Fibroblast of peridontal ligament (primary cell): ENCODE measurements around the gene HLA-DRA.
"Not testable (repeated sequence)": the region's sequence is repeated elsewhere in the genome, so short reads cannot be mapped to it uniquely, and the experiment has no call there.

ENCODE experiments used
- DNase-seq: peaks from one replicate; pipeline ENCODE4 v3.0.0-alpha.2; 2010; ENCODE audit errors: extremely low read depth

The HLA-DRA gene

DNA sequence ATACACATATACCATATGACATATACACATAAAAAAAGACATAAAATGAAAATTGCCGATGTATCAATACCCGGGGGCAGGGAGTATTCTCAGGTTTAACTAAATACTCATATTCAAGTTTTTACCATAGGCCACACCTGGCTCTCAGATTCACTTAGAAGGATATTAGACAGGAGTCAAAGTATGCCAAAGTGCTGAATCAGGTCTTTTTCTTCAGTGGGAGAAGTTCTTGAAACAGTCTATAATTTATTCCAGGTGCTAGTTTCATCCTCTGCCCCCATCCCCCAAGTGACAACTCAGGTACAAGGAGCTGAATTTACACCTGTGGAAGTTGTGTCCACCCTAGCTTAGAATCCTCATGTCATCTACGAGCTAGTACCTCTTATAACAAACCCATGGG lies 8.5 kb upstream of the HLA-DRA start:
- DNase-seq, result no peak

GRCh38 chr6:32432050-32432450 lies 7.6 kb upstream of the HLA-DRA start:
- peak; percentile 64 for DNase-seq

GRCh38 chr6:32433950-32434349 lies 5.7 kb upstream of the HLA-DRA start:
- not testable (repeated sequence) for DNase-seq

DNA sequence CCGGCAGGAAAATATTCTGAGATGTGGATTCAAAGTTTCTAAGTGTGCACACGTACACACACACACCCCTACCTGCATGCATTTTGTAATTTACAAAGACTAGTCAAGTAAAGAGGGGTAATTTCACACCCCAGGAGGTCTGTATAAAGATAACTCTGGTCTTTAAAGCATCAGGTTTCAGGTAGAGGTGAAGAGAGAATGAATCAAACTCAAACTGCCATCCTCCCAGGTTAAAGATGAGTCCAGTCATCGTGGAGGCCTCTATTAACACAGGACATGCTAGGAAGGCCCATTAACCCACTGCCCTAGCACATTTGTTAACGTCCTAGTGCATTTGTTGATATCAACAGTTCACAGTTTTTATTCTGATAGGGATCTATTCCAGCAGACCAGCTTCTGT lies 3.5 kb upstream of the HLA-DRA start:
- no peak for DNase-seq

- DNase-seq, result peak; percentile 37
These were observed 2.5 kb upstream of the HLA-DRA start for GRCh38 chr6:32436995-32437836.

GRCh38 chr6:32439139-32439538 lies 548 bp upstream of the HLA-DRA start:
- DNase-seq, result no peak

GRCh38 chr6:32442243-32442667 lies 2.6 kb downstream of the HLA-DRA start:
- DNase-seq, result no peak

DNA sequence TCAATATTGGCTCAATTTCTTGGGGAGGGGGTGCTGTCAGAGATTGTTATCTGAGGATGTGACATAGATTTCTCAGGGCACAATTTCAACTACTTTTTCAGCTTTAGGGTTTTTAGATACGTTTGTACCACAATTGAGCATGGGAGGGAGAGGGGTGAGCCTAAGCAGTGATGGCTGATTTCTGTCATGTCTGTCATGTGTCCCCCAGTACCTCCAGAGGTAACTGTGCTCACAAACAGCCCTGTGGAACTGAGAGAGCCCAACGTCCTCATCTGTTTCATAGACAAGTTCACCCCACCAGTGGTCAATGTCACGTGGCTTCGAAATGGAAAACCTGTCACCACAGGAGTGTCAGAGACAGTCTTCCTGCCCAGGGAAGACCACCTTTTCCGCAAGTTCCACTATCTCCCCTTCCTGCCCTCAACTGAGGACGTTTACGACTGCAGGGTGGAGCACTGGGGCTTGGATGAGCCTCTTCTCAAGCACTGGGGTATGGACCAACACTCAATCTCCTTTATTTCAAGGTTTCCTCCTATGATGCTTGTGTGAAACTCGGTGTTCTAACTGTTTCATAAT lies 3.4 kb downstream of the HLA-DRA start:
- no peak for DNase-seq

DNA sequence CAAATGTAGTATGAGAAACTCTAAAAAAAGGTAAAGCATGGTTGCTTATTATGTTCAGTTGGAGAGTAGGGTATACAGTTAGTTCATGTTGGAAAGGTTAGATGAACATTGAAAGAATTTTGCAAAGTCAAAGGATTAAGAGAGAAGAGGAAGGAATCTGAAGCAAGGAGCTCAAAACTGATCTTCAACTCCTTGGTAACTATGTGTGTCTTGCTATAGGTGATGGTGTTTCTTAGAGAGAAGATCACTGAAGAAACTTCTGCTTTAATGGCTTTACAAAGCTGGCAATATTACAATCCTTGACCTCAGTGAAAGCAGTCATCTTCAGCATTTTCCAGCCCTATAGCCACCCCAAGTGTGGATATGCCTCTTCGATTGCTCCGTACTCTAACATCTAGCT lies 4.7 kb downstream of the HLA-DRA start:
- no peak for DNase-seq

GRCh38 chr6:32445321-32445854 lies 5.7 kb downstream of the HLA-DRA start:
- no peak for DNase-seq

GRCh38 chr6:32447932-32448331 lies 8.2 kb downstream of the HLA-DRA start:
- no peak for DNase-seq

GRCh38 chr6:32449088-32449736 lies 9.5 kb downstream of the HLA-DRA start:
- no peak for DNase-seq

DNA sequence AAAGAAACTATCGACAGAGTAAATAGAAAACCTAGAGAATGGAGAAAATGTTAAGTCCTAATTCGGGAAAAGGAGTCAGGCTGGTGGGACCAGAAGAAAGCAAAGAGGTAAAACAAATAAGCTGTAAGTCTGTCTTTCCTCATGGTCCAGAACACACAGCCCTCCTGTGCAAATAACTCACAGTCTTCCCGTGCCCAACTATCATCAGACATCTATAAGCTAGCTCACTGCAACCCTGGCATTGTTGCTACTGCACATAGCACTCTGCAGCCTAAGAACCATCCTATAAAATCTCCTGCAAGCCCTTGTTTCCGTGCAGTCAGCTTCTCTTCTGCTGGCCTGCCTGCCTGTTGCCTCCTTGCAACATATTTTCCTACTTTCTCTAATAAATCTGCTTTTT lies 17.4 kb downstream of the HLA-DRA start:
- DNase-seq, result no peak

DNA sequence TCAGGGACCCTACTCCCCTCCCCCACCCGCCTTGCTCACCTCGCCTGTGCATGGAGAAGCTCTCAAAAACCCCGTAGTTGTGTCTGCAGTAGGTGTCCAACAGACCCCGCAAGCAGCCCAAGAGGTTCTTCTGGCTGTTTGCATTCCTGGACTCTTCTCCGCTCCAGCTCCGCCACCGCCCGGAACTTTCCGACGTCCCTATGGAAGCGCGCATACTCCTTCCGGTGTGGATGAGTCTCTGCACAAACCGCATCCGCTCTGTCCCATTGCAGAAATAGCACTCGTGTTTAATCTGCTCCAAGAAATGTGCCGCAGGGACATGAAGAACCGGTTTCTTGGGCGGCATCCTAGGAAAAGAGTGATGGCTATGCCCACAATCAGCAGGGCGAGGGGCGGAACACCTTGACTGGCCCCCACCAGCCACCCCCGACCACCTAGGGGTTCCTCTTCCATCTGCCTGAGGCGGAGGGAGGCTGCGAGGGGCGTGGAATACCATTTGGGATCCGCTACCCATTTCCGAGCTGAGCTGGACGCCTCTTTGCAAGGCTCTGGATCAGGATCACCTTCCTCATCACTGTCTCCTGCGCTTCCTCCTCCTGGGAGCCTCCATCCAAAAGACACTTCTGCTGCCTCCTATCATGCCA lies 20.2 kb downstream of the HLA-DRA start:
- no peak for DNase-seq

DNA sequence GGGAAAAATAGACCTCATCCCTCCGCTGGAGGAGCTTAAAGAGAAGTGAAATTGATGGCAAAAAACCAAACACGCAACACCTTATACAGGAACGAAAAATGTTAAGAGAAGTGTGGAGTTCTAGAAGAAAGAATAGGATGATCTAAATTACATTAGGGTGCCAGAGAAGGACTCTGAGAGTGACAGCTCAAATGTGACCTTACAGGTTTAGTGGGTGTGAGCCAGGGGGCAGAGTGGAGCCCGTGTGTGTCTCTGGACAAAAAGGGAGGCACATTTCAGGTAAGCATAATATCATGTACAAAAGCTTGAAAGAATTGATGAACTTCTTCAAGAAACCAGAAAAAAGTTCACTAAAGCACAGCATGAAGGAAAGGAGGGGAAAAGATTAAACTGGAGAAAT lies 20.8 kb downstream of the HLA-DRA start:
- no peak for DNase-seq

GRCh38 chr6:32461493-32461892 lies 21.8 kb downstream of the HLA-DRA start:
- no peak for DNase-seq

GRCh38 chr6:32462609-32463008 lies 22.9 kb downstream of the HLA-DRA start:
- no peak for DNase-seq

DNA sequence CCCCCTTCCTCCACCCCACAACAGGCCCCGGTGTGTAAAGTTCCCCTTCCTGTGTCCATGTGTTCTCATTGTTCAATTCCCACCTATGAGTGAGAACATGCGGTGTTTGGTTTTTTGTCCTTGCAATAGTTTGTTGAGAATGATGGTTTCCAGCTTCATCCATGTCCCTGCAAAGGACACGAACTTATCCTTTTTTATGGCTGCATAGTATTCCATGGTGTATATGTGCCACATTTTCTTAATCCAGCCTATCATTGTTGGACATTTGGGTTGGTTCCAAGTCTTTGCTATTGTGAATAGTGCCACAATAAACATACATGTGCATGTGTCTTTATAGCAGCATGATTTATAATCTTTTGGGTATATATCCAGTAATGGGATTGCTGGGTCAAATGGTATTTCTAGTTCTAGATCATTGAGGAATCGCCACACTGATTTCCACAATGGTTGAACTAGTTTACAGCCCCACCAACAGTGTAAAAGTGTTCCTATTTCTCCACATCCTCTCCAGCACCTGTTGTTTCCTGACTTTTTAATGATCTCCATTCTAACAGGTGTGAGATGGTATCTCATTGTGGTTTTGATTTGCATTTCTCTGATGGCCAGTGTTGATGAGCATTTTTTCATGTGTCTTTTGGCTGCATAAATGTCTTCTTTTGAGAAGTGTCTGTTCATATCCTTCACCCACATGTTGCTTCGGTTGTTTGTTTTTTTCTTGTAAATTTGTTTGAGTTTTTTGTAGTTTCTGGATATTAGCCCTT lies 28.2 kb downstream of the HLA-DRA start:
- not testable (repeated sequence) for DNase-seq

- no peak for DNase-seq
These were observed 33.2 kb downstream of the HLA-DRA start for GRCh38 chr6:32472781-32473375.

DNA sequence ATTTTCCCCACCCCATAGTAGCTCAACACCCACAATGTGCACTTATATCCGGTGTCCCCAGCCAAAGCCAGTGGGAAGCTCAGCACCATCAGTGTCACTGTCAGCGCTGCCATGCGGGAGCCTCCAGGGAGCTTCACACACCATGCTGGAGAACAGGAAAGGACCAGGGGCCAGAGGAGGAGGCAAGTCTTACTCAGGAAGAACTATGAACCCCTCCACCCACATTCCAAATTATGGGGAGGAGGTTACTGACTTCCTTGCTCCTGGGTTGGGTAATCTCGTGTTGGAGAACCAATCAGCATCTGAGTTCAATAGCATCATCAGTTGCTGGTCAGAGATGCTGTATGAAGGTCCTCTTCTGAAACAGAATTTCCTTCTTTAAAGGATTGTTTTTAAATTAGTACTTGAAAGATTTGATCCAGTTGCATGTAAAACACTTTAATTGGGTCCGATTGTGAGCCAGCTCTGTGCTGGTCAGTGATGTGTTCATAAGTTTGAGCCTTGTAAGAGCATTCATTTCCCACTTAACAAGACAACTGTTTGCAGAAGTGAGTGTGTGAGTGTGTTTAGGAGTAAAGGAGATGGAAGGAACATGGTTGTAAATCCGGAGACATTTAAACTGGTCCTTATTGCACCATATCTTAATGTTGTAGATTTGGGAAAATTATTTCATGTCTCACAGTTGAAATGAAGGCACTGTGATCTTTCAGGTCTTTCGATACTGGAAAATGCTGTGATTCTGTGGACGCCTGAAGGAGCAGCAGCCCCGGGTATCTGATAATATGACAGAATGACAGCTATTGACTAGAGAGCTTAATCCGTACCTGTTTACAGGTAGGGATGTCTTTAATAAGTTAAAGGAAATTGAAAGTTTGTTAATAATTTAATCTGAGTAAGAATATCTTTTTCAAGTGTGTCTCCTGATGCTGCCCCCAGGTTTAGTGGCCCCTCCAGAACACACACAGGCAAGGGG lies 34.0 kb downstream of the HLA-DRA start:
- peak; percentile 4 for DNase-seq
